PC-3 (cell line): ENCODE data around the gene LRRN4. TPM values are rescaled to one million over a fixed set of nuclear protein-coding genes. Genes with fewer than 3 reads are reported as not detected.
A peak's percentile ranks its signal among the peaks of the same experiment; 100 is the strongest.

Experiments
- ATAC-seq: fragments of 200-7000 bp; cut with Tn5 transposase; 2 replicates; pipeline ENCODE4 v1.9.1; 2020; ENCODE audit warnings: mild to moderate bottlenecking, moderate library complexity
- BruUV-seq: library from RNA; stranded (reverse); fragments of 400-500 nt; replicated peaks from 2 replicates; lab custom pipeline; 2021; lab: Mats Ljungman, UMichigan
- CTCF ChIA-PET: fragments of 300-600 bp; sonication (Branson Sonifier 250); formaldehyde crosslinking; loops from one replicate; lab custom pipeline; 2022; ENCODE audit warnings: antibody characterized with exemption; lab: Charles Lee
- POLR2A ChIA-PET: fragments of 300-600 bp; sonication (Branson Sonifier 250); formaldehyde crosslinking; loops from one replicate; lab custom pipeline; 2022; ENCODE audit warnings: antibody characterized with exemption; ENCODE audit not compliant: unreplicated experiment; lab: Charles Lee
- DNase-seq: peaks from one replicate; pipeline ENCODE4 v3.0.0-alpha.2; 2015
- H2AFZ ChIP-seq: fragments of 300-600 bp; sonication (generic); 2 replicates; pipeline ENCODE4 v1.6.0; 2016; ENCODE audit warnings: antibody characterized with exemption, low read length
- H3F3A ChIP-seq: fragments of 300-600 bp; sonication (generic); one replicate; pipeline ENCODE4 v1.6.0; 2017; ENCODE audit warnings: antibody characterized with exemption, low read length, control low read depth, mild to moderate bottlenecking; ENCODE audit not compliant: unreplicated experiment
- H3K27ac ChIP-seq: fragments of 300-600 bp; sonication (generic); 2 replicates; pipeline ENCODE4 v1.5.1; 2016; ENCODE audit warnings: mild to moderate bottlenecking, low read length
- H3K27me3 ChIP-seq: fragments of 300-600 bp; sonication (generic); 2 replicates; pipeline ENCODE4 v1.6.1; 2016; ENCODE audit warnings: low read length, mixed read lengths
- H3K36me3 ChIP-seq: fragments of 300-600 bp; sonication (generic); 2 replicates; pipeline ENCODE4 v1.6.1; 2016; ENCODE audit warnings: low read depth, mixed run types, low read length, mixed read lengths
- H3K4me1 ChIP-seq: fragments of 300-600 bp; sonication (generic); 2 replicates; pipeline ENCODE4 v1.5.1; 2016; ENCODE audit warnings: low read length; ENCODE audit not compliant: insufficient read depth
- H3K4me2 ChIP-seq: fragments of 300-600 bp; sonication (generic); 2 replicates; pipeline ENCODE4 v1.6.0; 2016; ENCODE audit warnings: low read length
- H3K4me3 ChIP-seq: fragments of 300-600 bp; sonication (generic); 2 replicates; pipeline ENCODE4 v1.5.1; 2016; ENCODE audit warnings: mild to moderate bottlenecking, low read length, mixed read lengths
- H3K79me2 ChIP-seq: fragments of 300-600 bp; sonication (generic); 2 replicates; pipeline ENCODE4 v1.6.1; 2017; ENCODE audit warnings: low read length, mixed read lengths
- H3K9ac ChIP-seq: fragments of 300-600 bp; sonication (generic); 2 replicates; pipeline ENCODE4 v1.6.0; 2016; ENCODE audit warnings: mild to moderate bottlenecking, low read length
- H3K9me2 ChIP-seq: fragments of 300-600 bp; sonication (generic); replicated peaks from 2 replicates; pipeline ENCODE4 v1.6.1; 2016; ENCODE audit warnings: mixed run types, low read length, mixed read lengths
- H3K9me3 ChIP-seq: fragments of 300-600 bp; sonication (generic); 2 replicates; pipeline ENCODE4 v1.6.1; 2016; ENCODE audit warnings: low read length, mixed read lengths
- H4K20me1 ChIP-seq: fragments of 300-600 bp; sonication (generic); 2 replicates; pipeline ENCODE4 v1.6.1; 2016; ENCODE audit warnings: low read length, mixed read lengths
- EZH2 ChIP-seq: fragments of 300-600 bp; sonication (generic); IDR thresholded peaks from one replicate; pipeline ENCODE4 v1.6.1; 2017; ENCODE audit warnings: antibody characterized with exemption, mild to moderate bottlenecking, low read length; ENCODE audit not compliant: unreplicated experiment
- EZH2phosphoT487 ChIP-seq: fragments of 300-600 bp; sonication (generic); IDR thresholded peaks from 2 replicates; pipeline ENCODE4 v1.6.1; 2018; ENCODE audit warnings: mild to moderate bottlenecking, antibody characterized with exemption, low read length, borderline replicate concordance
- intact Hi-C: fragments of 100-400 bp; cut with micrococcal nuclease; formaldehyde crosslinking; loops from 2 replicates; pipeline ENCODE4 v1.9.0; 2023
- total RNA-seq: library from RNA; depleted of rRNA; stranded (reverse); fragments of >200 nt; gene quantifications from 2 replicates; pipeline ENCODE4 v1.2.3, GENCODE V29; 2014; rRNA removed
- TF ChIP-seq, protein P1 (sequence below): fragments of 300-600 bp; sonication (generic); conservative IDR thresholded peaks from 2 replicates; pipeline ENCODE4 v1.5.1; 2017; ENCODE audit warnings: antibody characterized with exemption, low read depth, mild to moderate bottlenecking, low read length

The LRRN4 gene
- total RNA-seq, 1 experiment from 2014 or later: 0.44 TPM

DNA sequence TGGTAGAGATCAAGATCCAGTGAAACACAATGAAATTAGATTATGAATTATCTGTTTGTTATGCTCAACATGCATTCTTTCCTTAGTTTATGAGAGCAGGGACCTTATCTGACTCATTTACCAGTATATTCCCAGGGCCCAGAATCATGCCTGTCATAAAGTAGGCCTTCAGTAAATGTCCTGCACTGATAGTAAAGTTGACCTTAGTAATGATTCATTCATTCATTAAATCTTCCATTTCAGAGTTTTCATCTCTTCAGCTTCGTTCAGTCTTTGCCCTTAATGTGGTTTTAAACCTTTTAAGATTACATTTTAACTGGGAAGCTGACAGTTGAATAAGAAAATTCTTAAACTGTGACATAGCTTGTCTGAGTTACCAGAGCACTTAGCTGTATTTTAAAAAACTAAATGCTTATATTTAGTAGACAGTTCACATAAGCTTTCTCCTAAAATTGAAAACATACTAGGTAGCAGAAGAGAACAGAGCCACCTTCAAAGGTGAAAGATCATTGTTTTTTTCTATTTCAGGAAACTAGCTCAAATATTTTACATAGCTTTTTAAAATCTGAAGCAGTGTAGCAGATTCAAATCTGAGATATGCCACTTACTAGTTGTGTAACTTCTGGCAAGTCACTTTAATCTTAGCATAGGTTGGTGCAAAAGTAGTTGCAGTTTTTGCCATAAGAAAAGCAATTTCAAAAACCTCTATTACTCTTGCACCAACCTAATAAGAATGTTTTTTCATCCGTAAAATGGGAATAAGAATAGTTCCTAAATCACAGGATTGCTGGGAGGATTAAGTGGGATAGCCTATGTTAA, 62.0 kb downstream of the LRRN4 start:
- Histone ChIP-seq H3K4me1 (peaks cover 32% of the 10 kb centered on the region), H3K9me2 (no peaks in the 10 kb centered on the region), H3K4me2 (peak overlapping the region; percentile 37), H3K36me3 (peaks cover 58% of the 10 kb centered on the region), H3K4me3 (no peak overlapping the region), H3K9me3 (no peaks in the 10 kb centered on the region), H3K79me2 (no peaks in the 10 kb centered on the region), H4K20me1 (no peaks in the 10 kb centered on the region), H2AFZ (no peak overlapping the region), H3K9ac (peak overlapping the region; percentile 41), H3K27me3 (no peaks in the 10 kb centered on the region), H3F3A (no peaks in the 10 kb centered on the region), H3K27ac (peak overlapping the region; percentile 71)
- no TSS peak for BruUV-seq
- ATAC-seq: peak; percentile 87
- ChIA-PET POLR2A (no interaction called here), CTCF (interaction anchor here (0.6 kb wide), 1 partner anchor 156 kb away, joined by 3 read pairs; no protein-coding TSS in a partner anchor)
- DNase-seq: peak; percentile 72
- TF ChIP-seq EZH2 (no peak), EZH2phosphoT487 (no peak)
- TF ChIP-seq, protein P1, sequence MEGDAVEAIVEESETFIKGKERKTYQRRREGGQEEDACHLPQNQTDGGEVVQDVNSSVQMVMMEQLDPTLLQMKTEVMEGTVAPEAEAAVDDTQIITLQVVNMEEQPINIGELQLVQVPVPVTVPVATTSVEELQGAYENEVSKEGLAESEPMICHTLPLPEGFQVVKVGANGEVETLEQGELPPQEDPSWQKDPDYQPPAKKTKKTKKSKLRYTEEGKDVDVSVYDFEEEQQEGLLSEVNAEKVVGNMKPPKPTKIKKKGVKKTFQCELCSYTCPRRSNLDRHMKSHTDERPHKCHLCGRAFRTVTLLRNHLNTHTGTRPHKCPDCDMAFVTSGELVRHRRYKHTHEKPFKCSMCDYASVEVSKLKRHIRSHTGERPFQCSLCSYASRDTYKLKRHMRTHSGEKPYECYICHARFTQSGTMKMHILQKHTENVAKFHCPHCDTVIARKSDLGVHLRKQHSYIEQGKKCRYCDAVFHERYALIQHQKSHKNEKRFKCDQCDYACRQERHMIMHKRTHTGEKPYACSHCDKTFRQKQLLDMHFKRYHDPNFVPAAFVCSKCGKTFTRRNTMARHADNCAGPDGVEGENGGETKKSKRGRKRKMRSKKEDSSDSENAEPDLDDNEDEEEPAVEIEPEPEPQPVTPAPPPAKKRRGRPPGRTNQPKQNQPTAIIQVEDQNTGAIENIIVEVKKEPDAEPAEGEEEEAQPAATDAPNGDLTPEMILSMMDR: no peak
- intact Hi-C loops: loop anchor here (1.0 kb wide), 1 partner anchor 42 kb away; the partner anchor contains the start of genes MCM8 and TRMT6

DNA sequence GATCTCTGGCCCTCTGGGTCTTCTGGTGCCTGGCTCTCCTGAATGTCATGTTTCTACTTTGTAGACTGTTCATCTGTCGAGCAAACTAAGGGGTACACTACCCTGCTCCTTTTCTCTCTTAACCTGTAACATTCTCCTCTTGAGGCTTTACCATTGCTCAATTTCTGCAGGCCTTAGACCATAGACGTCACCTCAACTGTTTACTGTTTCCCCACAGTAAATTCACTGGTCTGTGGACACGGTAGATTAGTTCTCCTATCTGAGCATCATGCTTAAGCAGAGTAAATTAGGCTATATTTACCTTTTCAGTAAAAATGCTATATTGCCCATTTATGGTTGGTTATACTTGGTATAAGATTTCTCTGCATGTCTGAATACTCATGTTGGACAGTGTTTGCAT, 62.9 kb downstream of the LRRN4 start:
- Histone ChIP-seq H3K27me3 (no peaks in the 10 kb centered on the region), H3K9ac (peak overlapping the region; percentile 11; the same call in 1 of the 2 replicates), H3K27ac (peak overlapping the region; percentile 71), H3K9me2 (no peaks in the 10 kb centered on the region), H2AFZ (no peak overlapping the region), H3K4me3 (no peak overlapping the region), H3K79me2 (no peaks in the 10 kb centered on the region), H3K4me2 (peak overlapping the region; percentile 2), H3K36me3 (peaks cover 55% of the 10 kb centered on the region), H3K9me3 (no peaks in the 10 kb centered on the region), H3F3A (no peaks in the 10 kb centered on the region), H3K4me1 (peaks cover 41% of the 10 kb centered on the region), H4K20me1 (no peaks in the 10 kb centered on the region)
- ChIA-PET CTCF (no interaction called here), POLR2A (no interaction called here)
- TF ChIP-seq EZH2phosphoT487 (no peak), EZH2 (no peak)
- TF ChIP-seq, protein P1: no peak
- no peak for DNase-seq
- no TSS peak for BruUV-seq
- intact Hi-C loops: loop anchor here (1.0 kb wide), 1 partner anchor 41 kb away; the partner anchor contains the start of genes MCM8 and TRMT6
- no peak for ATAC-seq

Other genes starting within 250 kb of the LRRN4 start
- not detected in 2 replicates for gene CHGB, start 142.6 kb downstream of the LRRN4 start, total RNA-seq
- gene TRMT6, start 103.5 kb downstream of the LRRN4 start, total RNA-seq: 35.4 and 44.0 TPM in 2 replicates
- 26.6 and 27.0 TPM in 2 replicates for gene MCM8, start 103.4 kb downstream of the LRRN4 start, total RNA-seq
- gene CRLS1, start 47.9 kb downstream of the LRRN4 start, total RNA-seq: 50.7 and 52.2 TPM in 2 replicates
- 70.8 and 72.6 TPM in 2 replicates for gene FERMT1, start 69.0 kb upstream of the LRRN4 start, total RNA-seq